GM19099 (cell line): Measurements from ENCODE around the gene ZNF580.

Source experiments
- POLR2A ChIP-seq: IDR thresholded peaks from 3 replicates; pipeline ENCODE4 v1.6.1; 2011; ENCODE audit warnings: low read depth; ENCODE audit not compliant: insufficient read length; ENCODE audit errors: extremely low read depth

The ZNF580 gene

DNA sequence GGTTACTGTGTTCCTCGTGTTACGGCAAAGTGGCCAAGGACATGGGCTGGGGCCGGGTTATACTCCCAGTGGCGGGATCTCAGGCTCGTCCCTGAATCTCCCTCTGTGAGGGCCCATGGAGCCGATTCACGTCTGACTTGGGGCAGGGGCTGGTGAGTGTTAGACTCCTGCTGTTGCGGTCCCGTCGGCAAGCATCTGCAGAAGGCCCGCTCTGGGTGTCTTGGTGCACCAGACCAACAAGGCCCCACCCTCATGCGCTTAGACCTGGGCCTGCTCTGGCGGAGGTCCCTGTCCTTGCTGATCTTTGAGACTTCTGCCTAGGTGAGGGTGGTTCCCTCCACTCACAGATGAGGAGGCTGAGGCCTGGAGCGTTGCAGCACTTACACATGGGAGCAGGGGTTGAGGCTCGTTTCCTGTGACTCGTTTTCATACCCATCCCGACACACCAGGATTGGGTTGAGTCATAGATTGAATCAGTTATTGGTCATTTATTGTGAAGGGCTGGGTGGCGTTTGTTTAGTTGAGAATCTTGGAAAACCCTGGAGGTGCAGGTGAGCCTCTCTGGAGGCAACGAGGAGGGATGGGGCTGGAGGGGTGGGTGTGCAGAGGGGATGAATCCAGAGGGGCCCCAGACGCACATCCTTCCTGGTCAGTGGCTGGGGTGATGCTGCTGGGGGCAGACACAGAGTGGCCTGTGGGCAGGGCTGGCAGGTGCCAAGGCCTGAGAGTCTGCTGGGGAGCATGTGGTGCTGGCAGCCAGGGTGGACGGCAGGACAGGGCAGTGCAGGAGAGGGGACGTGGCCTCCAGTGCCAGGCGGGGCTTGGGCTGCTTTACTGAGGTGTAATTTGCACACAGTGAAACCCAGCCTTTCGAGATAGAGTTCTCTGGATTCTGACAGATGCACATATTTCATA, 38.8 kb downstream of the ZNF580 start:
- no peak for TF ChIP-seq POLR2A

DNA sequence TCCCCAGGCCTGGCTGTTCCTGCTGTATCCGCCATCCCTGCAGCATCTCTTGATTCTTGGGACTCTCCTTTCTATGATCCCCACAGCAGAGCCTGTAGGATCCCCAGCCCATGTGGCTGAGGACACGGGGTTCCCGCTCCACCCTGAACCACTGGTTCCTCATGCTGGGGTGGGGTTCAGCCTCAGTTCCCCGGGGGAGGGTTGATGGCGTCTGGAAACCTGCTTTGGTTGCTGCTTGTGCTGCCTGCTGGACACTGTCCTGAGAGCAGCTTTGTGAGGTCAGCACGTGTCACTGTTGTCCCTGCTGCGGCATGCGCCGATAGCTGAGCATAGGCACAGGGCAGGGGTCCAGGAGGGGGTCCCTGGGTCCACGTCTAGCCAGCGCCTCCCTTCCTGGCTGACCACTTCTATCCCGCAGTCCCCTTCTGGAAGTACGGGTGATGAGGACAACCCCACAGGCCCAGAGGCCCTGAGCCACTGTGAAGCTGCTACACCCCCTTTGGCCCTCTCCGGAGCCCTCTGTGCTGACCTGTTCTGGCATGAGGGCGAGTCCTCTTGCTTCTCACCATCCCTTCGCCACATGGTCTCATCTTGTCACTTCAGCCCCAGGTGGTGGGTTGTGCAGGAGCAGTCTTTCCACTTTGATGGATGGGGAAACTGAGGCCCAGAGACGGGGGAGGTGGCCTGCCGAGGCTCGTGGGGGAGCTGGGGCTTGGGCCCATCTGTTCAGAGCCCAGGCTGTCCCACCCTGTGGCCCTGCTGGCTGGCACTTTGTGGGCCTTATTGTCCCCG, 39.7 kb downstream of the ZNF580 start:
- TF ChIP-seq POLR2A: no peak

DNA sequence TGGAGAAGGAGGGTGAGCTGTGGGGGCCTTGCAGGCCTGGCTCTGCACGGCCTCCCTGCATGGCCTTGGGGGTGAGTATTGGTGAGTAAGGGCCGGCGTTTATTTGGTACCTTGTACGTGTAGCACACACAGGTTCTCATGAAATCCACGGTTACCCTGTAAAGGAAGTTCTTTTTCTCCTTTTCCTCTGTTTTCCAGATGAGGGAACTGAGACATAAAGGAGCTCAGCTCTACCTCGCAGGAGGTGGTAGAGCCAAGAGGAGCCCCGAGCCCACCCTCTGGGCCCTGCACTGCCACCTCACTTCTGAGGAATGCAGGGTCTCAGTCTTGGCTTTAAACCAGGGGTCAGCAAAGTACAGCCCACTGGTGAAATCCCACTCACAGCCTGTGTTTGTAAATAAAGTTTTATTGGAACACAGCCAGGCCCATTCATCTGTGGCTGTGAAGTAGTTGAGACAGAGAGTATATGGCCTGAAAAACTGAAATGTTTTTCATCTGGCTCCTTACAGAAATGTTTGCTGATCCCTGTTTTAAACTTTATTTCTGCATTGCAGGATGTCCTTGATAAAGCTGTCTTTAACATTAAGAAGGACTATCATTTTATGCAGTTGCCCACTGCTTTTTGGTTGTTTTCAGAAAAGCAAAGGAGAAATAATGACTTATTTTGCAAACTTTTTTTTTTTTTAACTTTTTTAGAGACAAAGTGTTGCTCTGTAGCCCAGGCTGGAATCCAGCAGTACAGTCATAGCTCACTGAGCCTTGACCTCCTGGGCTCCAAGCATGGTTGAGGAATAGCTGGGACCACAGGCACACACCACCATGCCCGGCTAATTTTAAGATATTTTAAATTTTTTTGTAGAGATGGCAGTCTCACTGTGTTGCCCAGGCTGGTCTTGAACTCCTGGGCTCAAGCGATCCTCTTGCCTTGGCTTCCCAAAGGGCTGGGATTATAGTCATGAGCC, 40.6 kb downstream of the ZNF580 start:
- no peak for TF ChIP-seq POLR2A

DNA sequence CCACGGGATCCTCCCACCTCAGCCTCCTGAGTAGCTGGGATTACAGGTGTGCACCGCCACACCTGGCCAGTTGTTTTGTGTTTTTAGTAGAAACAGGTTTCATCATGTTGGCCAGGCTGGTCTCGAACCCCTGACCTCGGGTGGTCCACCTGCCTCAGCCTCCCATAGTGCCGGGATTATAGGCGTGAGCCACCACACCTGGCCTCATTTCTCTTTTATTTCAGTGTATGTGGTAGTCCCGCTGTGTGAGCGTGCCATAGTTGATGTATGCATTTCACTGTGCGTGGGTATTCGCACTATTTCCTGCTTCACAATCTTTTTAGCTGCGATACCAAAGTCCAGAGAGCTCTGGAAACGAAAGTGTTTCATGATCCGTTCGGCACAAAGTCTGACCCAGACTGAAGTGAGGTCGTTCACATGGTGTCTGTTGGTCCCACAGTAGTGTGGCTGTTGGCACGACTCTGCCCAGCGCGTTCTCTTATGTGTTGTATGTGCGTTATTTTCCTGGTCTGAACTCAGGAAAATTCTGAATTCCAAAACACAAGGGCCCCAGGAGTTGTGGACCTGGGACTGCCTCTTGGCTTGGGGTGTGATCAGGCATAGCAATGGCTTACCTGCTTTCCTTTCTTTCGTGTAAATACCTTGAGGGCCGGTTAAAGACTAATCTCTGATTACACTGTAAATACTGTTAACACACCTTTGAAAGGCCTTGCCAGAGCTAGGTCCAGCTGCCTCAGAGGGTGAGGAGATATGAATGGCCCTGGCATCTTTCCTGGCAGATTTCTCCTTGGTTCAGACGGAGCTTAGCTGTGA, 42.9 kb downstream of the ZNF580 start:
- TF ChIP-seq POLR2A: no peak

DNA sequence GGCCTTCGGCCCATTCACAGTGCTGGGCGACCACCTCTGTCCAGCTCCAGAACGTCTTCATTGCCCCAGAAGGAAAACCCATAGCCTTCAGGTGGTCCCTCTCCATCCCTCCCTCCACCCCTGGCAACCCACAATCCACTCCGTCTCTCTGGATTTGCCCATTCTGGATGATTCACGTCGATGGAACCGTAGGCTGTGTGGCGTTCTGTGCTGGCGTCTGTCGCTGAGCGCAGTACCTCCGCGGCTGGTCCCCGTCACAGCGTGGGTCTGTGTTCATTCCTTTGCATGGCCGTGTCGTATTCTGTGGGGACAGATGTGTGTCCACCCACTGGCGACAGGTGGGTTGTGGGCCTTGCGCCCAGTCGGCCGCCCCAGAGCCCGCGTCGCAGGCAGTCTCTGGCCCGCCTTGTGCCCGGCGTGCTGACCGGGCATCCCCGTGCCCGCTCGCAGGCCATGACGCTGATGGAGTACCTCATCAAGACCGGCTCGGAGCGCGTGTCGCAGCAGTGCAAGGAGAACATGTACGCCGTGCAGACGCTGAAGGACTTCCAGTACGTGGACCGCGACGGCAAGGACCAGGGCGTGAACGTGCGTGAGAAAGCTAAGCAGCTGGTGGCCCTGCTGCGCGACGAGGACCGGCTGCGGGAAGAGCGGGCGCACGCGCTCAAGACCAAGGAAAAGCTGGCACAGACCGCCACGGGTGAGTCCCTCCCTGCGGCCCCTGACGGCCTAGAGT, 44.3 kb downstream of the ZNF580 start:
- TF ChIP-seq POLR2A: no peak

DNA sequence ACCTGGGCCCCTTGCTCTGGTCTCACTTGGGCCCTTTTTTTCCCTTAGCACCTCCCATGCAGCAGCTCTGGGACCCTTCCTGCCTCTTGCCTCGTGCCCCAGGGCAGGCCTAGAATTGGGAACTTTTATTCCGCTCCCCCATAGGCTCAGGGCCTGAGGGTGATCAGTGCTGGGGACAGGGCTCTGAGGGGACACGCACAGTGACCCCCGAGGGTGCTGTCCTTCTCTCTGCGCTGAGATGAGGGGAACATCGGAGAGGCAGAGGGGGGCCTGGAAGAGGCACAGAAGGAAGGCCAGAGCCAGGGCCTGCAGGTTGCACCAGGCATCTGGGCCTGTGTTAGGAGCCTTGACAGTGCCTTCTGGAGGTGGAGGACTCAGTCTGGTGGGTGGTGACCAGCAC, 45.0 kb downstream of the ZNF580 start:
- TF ChIP-seq POLR2A: no peak

DNA sequence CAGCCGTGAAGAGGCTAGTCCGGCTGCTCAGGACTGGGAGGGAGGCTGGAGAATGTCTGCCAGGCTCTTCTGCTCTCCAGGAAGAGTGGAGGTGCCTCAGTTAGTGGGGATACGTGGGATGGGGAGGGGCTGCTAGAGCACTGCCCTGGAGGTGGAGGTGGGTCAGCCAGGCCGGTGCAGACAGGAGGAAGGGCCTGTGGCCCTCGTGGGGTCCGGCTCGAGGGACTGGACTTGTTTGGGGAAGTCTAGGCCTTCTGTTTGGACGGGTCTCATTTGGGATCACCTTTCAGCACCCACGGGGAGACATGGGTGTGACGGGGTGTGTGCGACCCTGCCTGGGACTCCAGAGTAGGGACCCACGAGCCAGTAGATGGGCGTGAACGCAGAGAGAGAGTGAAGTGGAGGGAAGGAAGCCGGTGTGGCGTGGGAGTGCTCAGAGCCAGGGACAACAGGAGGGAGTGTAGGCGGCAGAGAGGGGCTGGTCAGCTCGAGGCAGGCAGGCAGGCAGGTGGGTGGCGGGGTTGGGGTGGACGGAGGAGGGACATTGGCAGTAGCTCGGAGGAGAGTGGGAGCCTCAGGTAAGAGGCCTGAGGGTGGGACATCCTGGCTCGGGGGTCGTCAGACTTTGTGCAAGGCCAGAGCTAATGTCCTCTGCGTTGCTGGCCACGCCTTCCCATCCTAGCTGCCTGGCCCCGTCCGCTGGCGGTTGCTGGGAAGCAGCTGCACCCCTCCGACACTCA, 45.7 kb downstream of the ZNF580 start:
- TF ChIP-seq POLR2A: no peak

DNA sequence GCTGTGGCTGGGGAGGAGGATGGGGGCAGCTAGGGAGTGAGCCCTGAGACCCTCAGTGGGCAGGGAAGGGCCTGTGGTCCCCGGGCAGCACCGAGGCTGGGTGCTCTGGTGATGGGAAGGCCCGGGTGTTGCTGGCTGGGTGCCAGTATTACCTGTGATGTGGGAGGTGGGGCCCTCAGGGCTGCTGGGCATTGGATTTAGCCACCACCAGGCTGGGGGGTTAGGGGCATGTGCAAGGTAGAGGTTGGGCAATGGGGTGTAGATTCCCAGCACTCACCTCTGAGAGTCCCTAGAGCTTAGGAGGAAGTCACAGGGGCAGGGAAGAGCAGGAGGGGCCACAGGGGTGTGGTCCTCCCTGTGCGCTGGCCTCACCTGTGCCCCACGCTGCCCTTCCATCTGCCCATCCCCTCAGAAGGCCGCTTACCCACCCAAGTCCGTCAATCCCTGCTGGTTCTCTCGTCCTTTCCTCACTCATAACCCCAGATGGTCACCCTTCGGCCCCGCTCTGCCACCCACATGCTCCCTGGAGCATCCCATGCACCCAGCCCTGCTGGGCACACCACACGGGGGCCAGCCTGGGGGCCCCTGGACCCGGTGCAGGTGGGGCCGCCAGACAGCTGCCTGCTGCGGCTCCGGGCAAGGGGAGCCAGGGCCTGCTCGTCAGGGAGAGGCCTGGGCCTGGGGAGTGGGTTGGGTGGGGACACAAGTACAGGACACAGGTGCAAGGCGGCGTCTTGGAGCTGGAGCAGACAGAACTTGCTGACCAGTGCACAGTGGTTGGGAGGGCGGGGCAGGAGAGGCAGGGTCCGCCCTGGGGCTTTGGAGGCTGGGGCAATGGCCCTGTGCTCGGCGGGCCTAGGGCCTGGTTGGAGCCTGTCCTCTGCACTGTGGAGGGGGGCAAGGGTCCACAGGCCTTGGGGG, 46.7 kb downstream of the ZNF580 start:
- TF ChIP-seq POLR2A: no peak

DNA sequence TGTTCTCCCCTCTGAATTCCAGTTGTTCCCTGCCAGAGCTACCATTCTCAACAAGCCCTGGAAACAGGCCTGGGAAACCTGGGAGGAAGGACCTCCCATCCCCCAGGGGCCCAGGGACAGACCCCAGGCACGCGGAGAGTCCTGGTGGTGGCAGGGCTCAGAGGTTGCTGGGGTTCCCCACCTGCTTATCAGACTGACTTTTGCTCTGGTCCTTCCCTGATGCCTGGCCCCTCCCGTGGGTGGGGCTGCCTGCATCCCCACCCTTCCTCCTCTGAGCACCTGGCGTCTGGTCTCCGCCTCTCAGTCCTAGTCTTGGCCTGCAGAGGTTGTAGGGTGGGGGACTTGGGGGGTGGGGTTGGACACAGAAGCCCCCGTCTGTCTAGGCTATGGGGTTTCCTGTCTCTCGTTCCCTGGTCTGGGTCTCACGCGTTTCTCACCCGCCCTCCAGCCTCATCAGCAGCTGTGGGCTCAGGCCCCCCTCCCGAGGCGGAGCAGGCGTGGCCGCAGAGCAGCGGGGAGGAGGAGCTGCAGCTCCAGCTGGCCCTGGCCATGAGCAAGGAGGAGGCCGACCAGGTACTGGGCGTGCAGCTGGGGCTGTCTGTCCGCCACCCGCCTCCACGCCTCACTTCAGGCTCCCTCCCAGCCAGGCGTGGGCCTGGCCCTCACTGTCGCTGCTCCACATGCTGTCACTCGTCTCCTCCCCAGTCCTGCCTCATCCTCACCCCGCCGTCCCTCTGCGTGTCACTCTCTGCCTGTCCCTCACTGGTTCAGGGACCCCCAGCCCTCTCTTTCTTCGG, 47.8 kb downstream of the ZNF580 start:
- TF ChIP-seq POLR2A: no peak

DNA sequence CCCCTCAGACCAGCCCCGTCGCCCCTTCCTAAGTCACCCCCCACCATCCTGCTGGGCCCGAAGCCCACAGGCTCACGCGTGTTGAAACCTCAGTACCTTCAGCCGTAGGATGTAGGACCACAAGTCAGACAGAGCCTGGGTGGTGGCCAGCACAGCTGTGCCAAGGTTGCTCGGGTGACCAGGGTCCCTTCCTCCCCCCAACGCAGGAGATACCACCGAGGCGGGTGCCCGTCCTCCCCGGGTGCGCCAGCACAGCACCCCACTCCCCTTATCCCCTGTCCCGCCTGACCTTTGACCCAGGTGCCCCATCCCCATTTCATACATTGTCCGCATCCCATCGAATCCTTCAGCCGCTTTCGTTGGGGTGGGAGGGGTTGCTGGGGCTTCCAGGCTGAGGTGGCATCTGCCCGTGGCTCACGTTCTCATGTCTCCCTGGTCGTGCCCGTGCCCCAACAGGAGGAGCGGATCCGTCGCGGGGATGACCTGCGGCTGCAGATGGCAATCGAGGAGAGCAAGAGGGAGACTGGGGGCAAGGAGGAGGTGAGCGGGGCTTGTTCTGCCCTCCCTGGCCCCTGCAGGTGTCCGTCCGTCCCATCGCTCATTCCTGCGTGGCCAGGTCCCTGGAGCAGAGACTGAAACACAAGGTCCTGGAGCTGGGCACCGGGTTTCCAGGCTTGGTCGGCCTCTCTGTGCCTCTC, 48.8 kb downstream of the ZNF580 start:
- no peak for TF ChIP-seq POLR2A
